Astrocyte of the spinal cord (primary cell): ENCODE data around the gene VSTM2B.
"Not testable (repeated sequence)": the region's sequence is repeated elsewhere in the genome, so short reads cannot be mapped to it uniquely, and the experiment has no call there.

Source experiments
- DNase-seq: peaks from one replicate; pipeline ENCODE4 v3.0.0; 2011; ENCODE audit warnings: low read depth, low spot score
- H3K4me3 ChIP-seq: 2 replicates; pipeline ENCODE4 v1.5.1; 2011; ENCODE audit warnings: low read depth, mild to moderate bottlenecking, low read length, moderate library complexity
- CTCF ChIP-seq: IDR thresholded peaks from 2 replicates; pipeline ENCODE4 v1.5.1; 2012; ENCODE audit warnings: low read depth, mild to moderate bottlenecking, low read length, inconsistent platforms
- in situ Hi-C: cut with HindIII; loops from 2 replicates; pipeline ENCODE4 v1.10.0; 2017; ENCODE audit warnings: low sequenced_read_pairs

VSTM2B gene

GRCh38 chr19:29482855-29483640 lies 42.7 kb upstream of the VSTM2B start:
- no peak for TF ChIP-seq CTCF
- no peak overlapping the region for H3K4me3 ChIP-seq
- DNase-seq = no peak
- in situ Hi-C loops = no loop called here

GRCh38 chr19:29483641-29483920 lies 42.2 kb upstream of the VSTM2B start:
- no peak for TF ChIP-seq CTCF
- DNase-seq = no peak
- in situ Hi-C loops = no loop called here
- no peak overlapping the region for H3K4me3 ChIP-seq

- no peak for DNase-seq
- H3K4me3 ChIP-seq = no peak overlapping the region
- no peak for TF ChIP-seq CTCF
- in situ Hi-C loops = no loop called here
Observed at GRCh38 chr19:29483944-29484581, 41.7 kb upstream of the VSTM2B start.

GRCh38 chr19:29484876-29485275 lies 40.9 kb upstream of the VSTM2B start:
- in situ Hi-C loops = no loop called here
- no peak overlapping the region for H3K4me3 ChIP-seq
- TF ChIP-seq CTCF = no peak

GRCh38 chr19:29485293-29485692 lies 40.5 kb upstream of the VSTM2B start:
- in situ Hi-C loops = no loop called here
- TF ChIP-seq CTCF = no peak
- no peak overlapping the region for H3K4me3 ChIP-seq
- no peak for DNase-seq

More at GRCh38 chr19:29484876-29485275, 40.9 kb upstream of the VSTM2B start:
- DNase-seq = no peak

GRCh38 chr19:29486961-29487360 lies 38.8 kb upstream of the VSTM2B start:
- H3K4me3 ChIP-seq, in situ Hi-C loops, DNase-seq: not testable (repeated sequence)

- DNase-seq = no peak
- in situ Hi-C loops = no loop called here
- H3K4me3 ChIP-seq = no peak overlapping the region
- no peak for TF ChIP-seq CTCF
Observed at GRCh38 chr19:29487432-29487831, 38.4 kb upstream of the VSTM2B start.
